LHCN-M2 (cell line): ENCODE data around the gene TRIP13. TPM values are rescaled to one million over a fixed set of nuclear protein-coding genes. Genes with fewer than 3 reads are reported as not detected.
"Not testable (repeated sequence)": the region's sequence is repeated elsewhere in the genome, so short reads cannot be mapped to it uniquely, and the experiment has no call there.

Experiments used
- DNase-seq: peaks from one replicate; pipeline ENCODE4 v3.0.0-alpha.2; 2012; ENCODE audit warnings: low read depth
- total RNA-seq: library from RNA; depleted of rRNA; stranded (reverse); fragments of >200 nt; gene quantifications from 2 replicates; pipeline ENCODE4 v1.2.3, GENCODE V29; 2014

TRIP13 gene
- total RNA-seq, 1 experiment from 2014 or later, result 64.7 TPM

- DNase-seq, result no peak
These were observed 20.4 kb upstream of the TRIP13 start for GRCh38 chr5:872301-872700.

DNA sequence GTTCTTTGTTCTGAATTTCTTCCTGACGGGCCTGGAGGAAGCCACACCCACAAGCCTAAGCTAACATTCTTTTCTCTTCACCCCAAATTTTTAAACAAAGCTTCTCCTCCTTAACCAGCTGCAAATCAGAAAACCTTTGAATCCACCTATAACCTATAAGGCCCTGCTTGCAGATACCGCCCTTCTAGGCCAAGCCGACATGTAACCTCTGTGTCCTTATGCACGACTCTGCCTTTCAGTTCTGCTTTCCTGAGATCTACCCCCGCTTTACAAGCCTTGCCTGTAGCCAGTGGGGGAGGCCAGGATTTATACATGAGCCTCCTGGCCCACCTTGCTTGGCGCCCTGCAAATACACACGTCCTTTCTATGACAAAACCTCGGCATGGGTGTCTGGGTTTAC is 19.4 kb upstream of the TRIP13 start:
- DNase-seq, result no peak

GRCh38 chr5:875931-876330 is 16.8 kb upstream of the TRIP13 start:
- no peak for DNase-seq

- DNase-seq, result no peak
These were observed 16.0 kb upstream of the TRIP13 start for GRCh38 chr5:876398-877365.

DNA sequence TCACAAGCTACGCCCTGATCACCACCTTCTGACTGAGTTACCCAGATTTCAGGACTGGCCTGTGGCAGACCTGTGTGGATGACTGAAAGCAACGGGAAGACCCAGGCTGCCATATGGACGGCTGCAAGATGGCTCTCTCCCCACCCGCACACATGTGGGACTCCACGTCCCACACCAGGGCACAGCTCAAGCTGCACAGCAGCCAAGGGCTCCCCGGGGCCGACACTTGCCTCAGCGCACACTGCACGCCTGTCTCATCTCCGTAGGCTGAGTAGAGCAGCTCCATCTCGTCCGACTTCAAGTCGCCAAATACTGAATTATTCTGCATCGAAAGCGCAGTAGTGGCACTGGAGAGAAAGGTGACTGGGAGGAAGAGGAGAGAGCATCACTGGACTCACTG is 14.6 kb upstream of the TRIP13 start:
- no peak for DNase-seq

DNA sequence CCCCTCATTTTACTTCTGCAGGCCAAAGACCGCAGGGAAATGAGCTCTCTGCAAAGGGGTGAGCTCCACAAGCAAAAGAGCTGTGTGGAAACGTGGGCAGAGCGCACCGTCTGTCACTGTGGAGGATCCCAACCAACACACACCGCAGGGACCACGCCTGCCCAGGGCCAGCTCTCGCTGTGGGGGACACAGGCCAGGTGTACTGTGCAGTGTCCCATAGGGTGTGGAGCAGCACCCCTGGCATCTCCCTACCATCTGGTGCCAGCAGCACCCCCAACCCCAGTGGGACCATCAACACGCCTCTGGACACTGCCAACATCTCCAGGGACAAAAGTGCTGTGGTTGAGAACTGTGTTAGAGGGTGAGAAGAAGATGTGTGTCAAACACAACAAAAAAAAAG is 14.0 kb upstream of the TRIP13 start:
- DNase-seq, result not testable (repeated sequence)

DNA sequence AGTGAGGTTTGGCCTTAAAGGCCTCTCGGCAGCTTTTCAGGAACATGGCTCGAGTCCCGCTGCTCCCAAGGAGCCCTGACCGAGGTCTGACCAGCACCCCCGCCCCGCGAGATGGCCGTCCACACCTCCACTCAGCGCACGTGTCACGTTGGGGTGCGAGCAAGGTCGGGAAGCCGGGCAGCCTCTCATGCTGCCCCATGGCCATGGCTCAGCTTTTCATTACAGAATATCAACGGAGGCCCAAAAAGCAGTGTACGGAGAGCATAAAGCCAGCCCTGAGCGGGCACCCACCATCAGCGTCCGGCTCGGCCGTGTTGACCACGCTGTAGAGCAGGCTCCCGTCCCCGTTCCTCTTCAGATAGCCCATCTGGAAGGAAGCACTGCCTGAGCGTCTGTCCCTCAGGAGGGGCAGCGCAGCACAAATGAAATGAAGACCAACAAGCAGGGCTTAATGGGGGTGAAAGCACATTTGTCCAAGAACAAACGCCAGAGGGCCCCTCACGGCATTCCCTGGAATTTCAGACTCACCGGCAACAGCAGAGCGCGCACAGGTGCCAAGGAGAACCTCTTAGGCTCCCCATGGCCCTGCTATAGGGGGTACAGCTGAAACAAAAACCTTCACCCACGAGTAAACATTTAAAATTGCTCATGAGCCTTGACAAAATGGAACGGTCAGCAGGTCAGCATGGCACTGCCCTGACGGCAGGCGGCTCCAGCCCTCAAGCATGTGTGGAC is 11.7 kb upstream of the TRIP13 start:
- DNase-seq, result no peak

DNA sequence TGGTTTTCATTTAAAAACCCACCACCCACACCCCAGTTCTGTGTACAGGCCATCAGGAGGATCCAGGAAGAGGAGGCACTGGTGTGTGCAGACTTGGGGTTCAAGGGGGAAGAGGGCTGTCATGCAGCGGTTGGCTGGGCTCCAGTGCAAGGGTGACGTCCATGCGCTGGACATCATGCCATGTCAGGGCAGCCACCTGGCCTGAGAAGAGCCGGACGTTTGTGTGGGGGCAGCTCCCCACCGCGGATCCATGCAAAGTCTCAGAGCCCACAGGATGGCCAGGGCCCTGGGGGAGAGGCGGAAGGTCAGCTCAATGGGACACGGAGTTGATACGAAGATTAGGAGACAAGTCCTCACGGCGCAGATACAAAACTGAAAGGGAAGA is 11.1 kb upstream of the TRIP13 start:
- no peak for DNase-seq

- no peak for DNase-seq
These were observed 10.2 kb upstream of the TRIP13 start for GRCh38 chr5:882253-883183.

- no peak for DNase-seq
These were observed 9.1 kb upstream of the TRIP13 start for GRCh38 chr5:883475-884181.

DNA sequence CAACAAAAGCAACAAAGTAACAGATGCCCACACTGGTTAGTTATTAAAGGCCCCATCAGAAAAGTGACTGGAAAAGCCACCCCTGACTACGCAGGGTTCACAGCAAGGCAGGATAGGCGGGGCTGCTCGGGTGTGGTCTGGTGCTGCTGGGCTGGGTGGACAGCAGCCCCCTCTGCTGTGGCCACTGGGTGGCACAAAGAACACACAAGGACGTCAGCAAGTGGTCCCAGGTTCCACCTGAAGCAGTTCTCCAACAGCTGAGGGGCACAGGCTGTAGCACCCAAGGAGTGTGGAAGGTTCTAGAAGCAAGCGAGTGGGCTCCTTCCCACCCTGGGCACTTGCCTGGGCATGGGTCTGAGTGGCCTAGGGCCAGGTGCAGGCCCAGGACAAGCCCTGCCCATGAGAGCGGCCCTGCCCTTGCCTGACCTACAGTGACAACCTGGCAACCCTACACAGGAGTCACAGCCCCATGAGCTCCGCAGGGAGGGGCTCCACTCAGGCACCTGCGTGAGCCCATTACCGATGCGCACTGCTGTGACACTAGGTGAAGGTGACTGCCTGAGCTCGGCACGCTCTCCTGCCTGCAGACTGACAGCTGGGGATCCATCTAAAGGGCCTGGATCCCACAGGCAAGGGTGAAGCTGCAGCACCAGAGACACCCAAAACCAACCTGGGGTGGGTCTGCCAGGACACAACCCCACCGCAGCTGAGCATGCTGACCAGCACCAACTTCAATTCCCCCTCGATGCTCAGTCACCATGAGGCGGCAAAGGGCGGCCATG is 8.1 kb upstream of the TRIP13 start:
- DNase-seq, result no peak

GRCh38 chr5:885127-885442 is 7.6 kb upstream of the TRIP13 start:
- DNase-seq, result no peak

- DNase-seq, result no peak
These were observed 7.2 kb upstream of the TRIP13 start for GRCh38 chr5:885529-885928.

GRCh38 chr5:886036-886435 is 6.6 kb upstream of the TRIP13 start:
- DNase-seq, result no peak

DNA sequence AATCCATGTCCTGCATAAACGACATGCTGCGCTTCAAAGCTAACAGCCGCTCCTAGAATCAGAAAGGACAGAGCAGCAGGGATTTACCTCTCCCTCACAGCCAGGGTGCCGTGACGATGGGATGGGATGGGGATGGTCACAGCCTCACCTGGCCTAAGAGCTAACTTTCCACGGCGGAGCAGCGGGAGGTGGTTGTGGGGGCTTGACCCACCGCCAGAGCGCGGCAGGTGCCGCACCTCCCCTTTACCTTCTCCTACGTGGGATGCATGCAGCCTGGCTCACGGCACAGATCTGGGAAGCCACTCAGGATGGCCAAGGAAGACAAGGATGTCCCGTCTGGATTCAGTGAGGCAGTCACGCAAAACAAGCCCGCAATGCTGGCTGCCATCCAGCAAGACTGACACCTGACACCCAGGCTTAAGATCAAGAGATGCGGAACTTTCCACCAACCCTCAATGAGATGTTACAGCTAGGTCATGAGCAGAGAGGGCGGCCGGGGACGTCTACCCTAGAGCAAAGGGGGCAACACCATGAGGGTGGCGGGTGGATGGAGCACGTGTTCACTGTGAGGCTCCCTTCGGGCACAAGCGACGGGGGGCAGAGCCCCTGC is 5.9 kb upstream of the TRIP13 start:
- DNase-seq, result no peak

DNA sequence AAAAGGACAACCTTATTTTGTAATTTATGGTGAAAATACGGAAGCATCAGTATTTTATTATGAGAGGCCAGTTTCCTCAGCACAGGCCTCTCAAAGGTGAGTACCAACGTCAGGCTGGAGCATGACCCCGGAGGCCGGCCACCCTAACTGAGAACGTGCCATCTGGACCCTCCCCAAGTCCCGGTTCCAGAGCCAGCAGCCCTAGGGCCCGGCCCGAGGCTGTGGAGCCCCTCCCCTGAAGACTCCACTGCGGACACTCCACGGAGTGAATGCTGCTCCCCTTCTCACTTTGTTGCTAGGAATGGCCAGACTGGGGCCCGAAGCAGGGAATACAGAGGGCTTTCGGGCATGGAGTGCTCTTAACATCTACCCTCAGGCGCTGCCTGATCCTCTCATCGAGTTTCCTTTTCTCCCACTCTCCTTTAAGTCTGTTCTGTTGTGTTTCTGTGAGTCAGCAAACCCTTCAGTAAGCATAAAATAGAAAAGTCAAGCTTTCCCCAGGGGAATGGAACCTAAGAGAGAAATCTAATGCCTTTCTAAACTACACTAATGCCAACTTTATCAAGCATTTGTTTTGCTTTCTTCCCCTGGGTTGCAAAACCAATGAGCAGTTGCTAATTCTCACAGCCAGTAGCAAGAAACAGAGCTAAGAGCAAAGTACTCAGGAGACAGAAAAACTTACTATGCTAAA is 4.6 kb upstream of the TRIP13 start:
- DNase-seq, result peak; percentile 30

- DNase-seq, result no peak
These were observed 4.0 kb upstream of the TRIP13 start for GRCh38 chr5:888638-889035.

DNA sequence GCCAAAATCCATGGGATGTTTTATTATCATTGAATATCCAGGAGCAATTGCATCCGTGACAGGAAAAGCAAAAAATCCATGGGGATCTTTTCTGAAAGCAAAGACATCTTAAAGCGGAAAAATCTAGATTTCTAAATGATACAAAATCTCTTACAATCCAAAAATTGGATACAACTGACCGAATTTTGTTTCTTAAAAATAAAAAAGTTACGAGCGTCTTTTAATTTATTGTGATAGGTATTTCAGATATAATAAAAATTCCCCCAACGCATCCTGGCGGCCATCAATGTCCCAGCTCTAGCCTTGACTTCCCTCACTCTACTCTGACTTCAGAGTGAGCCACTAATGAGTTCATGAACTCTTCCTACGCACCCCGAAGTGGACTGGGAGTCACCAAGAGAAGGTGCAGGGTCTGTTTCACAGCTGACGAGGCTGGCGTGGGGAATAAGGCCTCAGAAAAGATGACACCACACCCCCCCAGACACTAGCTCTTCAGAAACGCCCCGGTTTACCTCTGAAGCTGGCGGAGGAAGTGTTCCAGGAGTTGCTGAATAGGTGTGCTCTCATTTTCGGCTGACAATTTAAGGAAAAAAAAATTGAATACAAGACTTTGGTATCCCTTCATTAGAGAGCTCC is 3.5 kb upstream of the TRIP13 start:
- DNase-seq, result no peak
